ENCODE measurements around the gene AMOTL1. TPM values are rescaled to one million over a fixed set of nuclear protein-coding genes. Genes with fewer than 3 reads are reported as not detected.

AMOTL1 gene
- total RNA-seq, 1 donor from 2014 or later, result 5.9 TPM

- H3K4me1 Mint-ChIP-seq, result no peaks in the 10 kb centered on the region
- DNase-seq, result no peak
- no peak overlapping the region for H3K27ac Mint-ChIP-seq
- no peaks in the 10 kb centered on the region for H3K36me3 Mint-ChIP-seq (ENCODE audit: low read depth)
- intact Hi-C loops (cut with micrococcal nuclease), result no loop called here
- no peaks in the 10 kb centered on the region for H3K9me3 Mint-ChIP-seq
- H3K27me3 Mint-ChIP-seq, result no peaks in the 10 kb centered on the region
- H3K4me3 Mint-ChIP-seq, result no peak overlapping the region
Observed at GRCh38 chr11:94856443-94856842, 88.3 kb downstream of the AMOTL1 start.

- no peaks in the 10 kb centered on the region for H3K9me3 Mint-ChIP-seq
- no peak overlapping the region for H3K27ac Mint-ChIP-seq
- no peaks in the 10 kb centered on the region for H3K36me3 Mint-ChIP-seq (ENCODE audit: low read depth)
- no peak for DNase-seq
- intact Hi-C loops (cut with micrococcal nuclease), result no loop called here
- H3K27me3 Mint-ChIP-seq, result no peaks in the 10 kb centered on the region
- H3K4me3 Mint-ChIP-seq, result no peak overlapping the region
- no peaks in the 10 kb centered on the region for H3K4me1 Mint-ChIP-seq
Observed at GRCh38 chr11:94857337-94857736, 89.2 kb downstream of the AMOTL1 start.

- intact Hi-C loops (cut with micrococcal nuclease), result no loop called here
- DNase-seq, result no peak
- no peaks in the 10 kb centered on the region for H3K27me3 Mint-ChIP-seq
- no peaks in the 10 kb centered on the region for H3K36me3 Mint-ChIP-seq (ENCODE audit: low read depth)
- no peak overlapping the region for H3K4me3 Mint-ChIP-seq
- H3K27ac Mint-ChIP-seq, result no peak overlapping the region
- H3K4me1 Mint-ChIP-seq, result no peaks in the 10 kb centered on the region
- H3K9me3 Mint-ChIP-seq, result no peaks in the 10 kb centered on the region
Observed at GRCh38 chr11:94858012-94858705, 90.0 kb downstream of the AMOTL1 start.

GRCh38 chr11:94860333-94860732 lies 92.2 kb downstream of the AMOTL1 start:
- intact Hi-C loops (cut with micrococcal nuclease), result no loop called here
- H3K4me1 Mint-ChIP-seq, result no peaks in the 10 kb centered on the region
- H3K36me3 Mint-ChIP-seq (ENCODE audit: low read depth), result no peaks in the 10 kb centered on the region
- no peak for DNase-seq
- H3K9me3 Mint-ChIP-seq, result no peaks in the 10 kb centered on the region
- no peak overlapping the region for H3K27ac Mint-ChIP-seq
- H3K4me3 Mint-ChIP-seq, result no peak overlapping the region
- H3K27me3 Mint-ChIP-seq, result no peaks in the 10 kb centered on the region

GRCh38 chr11:94861306-94861845 lies 93.2 kb downstream of the AMOTL1 start:
- Mint-ChIP-seq H3K9me3 (no peaks in the 10 kb centered on the region), H3K27me3 (no peaks in the 10 kb centered on the region), H3K27ac (no peak overlapping the region), H3K4me3 (no peak overlapping the region), H3K4me1 (no peaks in the 10 kb centered on the region), H3K36me3 (ENCODE audit: low read depth) (peaks cover 1% of the 10 kb centered on the region)
- intact Hi-C loops (cut with micrococcal nuclease), result no loop called here
- no peak for DNase-seq

- peaks cover 1% of the 10 kb centered on the region for H3K36me3 Mint-ChIP-seq (ENCODE audit: low read depth)
- no peaks in the 10 kb centered on the region for H3K9me3 Mint-ChIP-seq
- no peaks in the 10 kb centered on the region for H3K4me1 Mint-ChIP-seq
- no peak overlapping the region for H3K27ac Mint-ChIP-seq
- no peaks in the 10 kb centered on the region for H3K27me3 Mint-ChIP-seq
- DNase-seq, result no peak
- H3K4me3 Mint-ChIP-seq, result no peak overlapping the region
- intact Hi-C loops (cut with micrococcal nuclease), result no loop called here
Observed at GRCh38 chr11:94862926-94863880, 95.0 kb downstream of the AMOTL1 start.

- Mint-ChIP-seq H3K27ac (no peak overlapping the region), H3K27me3 (no peaks in the 10 kb centered on the region), H3K36me3 (ENCODE audit: low read depth) (peaks cover 1% of the 10 kb centered on the region), H3K4me1 (no peaks in the 10 kb centered on the region), H3K9me3 (no peaks in the 10 kb centered on the region), H3K4me3 (no peak overlapping the region)
- DNase-seq, result no peak
- intact Hi-C loops (cut with micrococcal nuclease), result no loop called here
Observed at GRCh38 chr11:94864506-94865045, 96.4 kb downstream of the AMOTL1 start.

GRCh38 chr11:94866231-94866822 lies 98.2 kb downstream of the AMOTL1 start:
- no peaks in the 10 kb centered on the region for H3K9me3 Mint-ChIP-seq
- no peak overlapping the region for H3K27ac Mint-ChIP-seq
- H3K4me1 Mint-ChIP-seq, result no peaks in the 10 kb centered on the region
- DNase-seq, result no peak
- peaks cover 1% of the 10 kb centered on the region for H3K36me3 Mint-ChIP-seq (ENCODE audit: low read depth)
- intact Hi-C loops (cut with micrococcal nuclease), result no loop called here
- no peaks in the 10 kb centered on the region for H3K27me3 Mint-ChIP-seq
- H3K4me3 Mint-ChIP-seq, result no peak overlapping the region

GRCh38 chr11:94866936-94867795 lies 99.0 kb downstream of the AMOTL1 start:
- H3K4me3 Mint-ChIP-seq, result no peak overlapping the region
- intact Hi-C loops (cut with micrococcal nuclease), result no loop called here
- H3K27me3 Mint-ChIP-seq, result no peaks in the 10 kb centered on the region
- peaks cover 1% of the 10 kb centered on the region for H3K4me1 Mint-ChIP-seq
- peaks cover 1% of the 10 kb centered on the region for H3K36me3 Mint-ChIP-seq (ENCODE audit: low read depth)
- H3K27ac Mint-ChIP-seq, result no peak overlapping the region
- DNase-seq, result no peak
- no peaks in the 10 kb centered on the region for H3K9me3 Mint-ChIP-seq

GRCh38 chr11:94868468-94868867 lies 100.3 kb downstream of the AMOTL1 start:
- Mint-ChIP-seq H3K4me3 (no peak overlapping the region), H3K36me3 (ENCODE audit: low read depth) (peaks cover 1% of the 10 kb centered on the region), H3K27ac (no peak overlapping the region), H3K27me3 (no peaks in the 10 kb centered on the region), H3K4me1 (peaks cover 1% of the 10 kb centered on the region), H3K9me3 (no peaks in the 10 kb centered on the region)
- intact Hi-C loops (cut with micrococcal nuclease), result no loop called here
- no peak for DNase-seq

- no peaks in the 10 kb centered on the region for H3K27me3 Mint-ChIP-seq
- intact Hi-C loops (cut with micrococcal nuclease), result no loop called here
- H3K9me3 Mint-ChIP-seq, result no peaks in the 10 kb centered on the region
- peaks cover 1% of the 10 kb centered on the region for H3K36me3 Mint-ChIP-seq (ENCODE audit: low read depth)
- no peak overlapping the region for H3K27ac Mint-ChIP-seq
- no peak for DNase-seq
- no peak overlapping the region for H3K4me3 Mint-ChIP-seq
- H3K4me1 Mint-ChIP-seq, result peaks cover 1% of the 10 kb centered on the region
Observed at GRCh38 chr11:94869186-94869585, 101.0 kb downstream of the AMOTL1 start.

- Mint-ChIP-seq H3K36me3 (ENCODE audit: low read depth) (peaks cover 1% of the 10 kb centered on the region), H3K4me3 (no peak overlapping the region), H3K4me1 (peaks cover 1% of the 10 kb centered on the region), H3K9me3 (no peaks in the 10 kb centered on the region), H3K27ac (no peak overlapping the region), H3K27me3 (no peaks in the 10 kb centered on the region)
- intact Hi-C loops (cut with micrococcal nuclease), result loop anchor here (10.0 kb wide), 2 partner anchors 326 to 736 kb away; partner anchors contain the start of gene FUT4
- DNase-seq, result no peak
Observed at GRCh38 chr11:94870422-94870821, 102.3 kb downstream of the AMOTL1 start.
